HepG2 (cell line): ENCODE measurements around the gene THRAP3. TPM values are rescaled to one million over a fixed set of nuclear protein-coding genes. Genes with fewer than 3 reads are reported as not detected.

Source experiments
- BCL3 ChIP-seq: sonication (generic); formaldehyde crosslinking; IDR thresholded peaks from 2 replicates; pipeline ENCODE4 v1.5.1; 2020; ENCODE audit warnings: mild to moderate bottlenecking, missing genetic modification reagents, moderate library complexity
- HCFC1 ChIP-seq: fragments of 150-350 bp; IDR thresholded peaks from 2 replicates; pipeline ENCODE4 v1.6.1; 2014; ENCODE audit warnings: low read depth, low read length
- HIC2 ChIP-seq: sonication (generic); formaldehyde crosslinking; IDR thresholded peaks from 2 replicates; pipeline ENCODE4 v1.9.0; 2022; ENCODE audit warnings: low read depth, missing genetic modification reagents
- KDM3A ChIP-seq: IDR thresholded peaks from 2 replicates; pipeline ENCODE4 v1.6.1; 2018; ENCODE audit warnings: low read depth, missing compliant biosample characterization
- MTA3 ChIP-seq: sonication (generic); formaldehyde crosslinking; IDR thresholded peaks from 2 replicates; pipeline ENCODE4 v1.4.0; 2020; ENCODE audit warnings: missing genetic modification reagents
- ZFP91 ChIP-seq: sonication (generic); formaldehyde crosslinking; IDR thresholded peaks from 2 replicates; pipeline ENCODE4 v1.9.0; 2022; ENCODE audit warnings: missing genetic modification reagents, mild to moderate bottlenecking, borderline replicate concordance
- ZMAT3 ChIP-seq: sonication (generic); formaldehyde crosslinking; conservative IDR thresholded peaks from 2 replicates; pipeline ENCODE4 v1.7.0; 2021; ENCODE audit warnings: missing genetic modification reagents
- ZNF318 ChIP-seq: sonication (generic); formaldehyde crosslinking; IDR thresholded peaks from 2 replicates; pipeline ENCODE4 v1.4.0; 2020; ENCODE audit warnings: mild to moderate bottlenecking, missing genetic modification reagents
- ZNF337 ChIP-seq: sonication (generic); formaldehyde crosslinking; IDR thresholded peaks from 2 replicates; pipeline ENCODE4 v1.5.1; 2020; ENCODE audit warnings: missing genetic modification reagents, low read depth, mild to moderate bottlenecking, borderline replicate concordance
- ZSCAN9 ChIP-seq: IDR thresholded peaks from 2 replicates; pipeline ENCODE4 v1.6.1; 2016; ENCODE audit warnings: borderline replicate concordance
- polyA plus RNA-seq, 8 experiments: library from polyadenylated mRNA; depleted of rRNA in 3 of 8; stranded (reverse) in 7 of 8; unstranded in 1 of 8; fragments of >200 nt; fragmentation: Illumina TruSeq in 4 of 8; extraction: Trizol in 4 of 8; gene quantifications; 2 replicates each; pipeline versions ENCODE4 v1.2.1 to v1.2.3, GENCODE V29; 2011 to 2016; ENCODE audit warnings: low read depth in 4 of 8, missing spikeins in 1 of 8, mixed read lengths in 1 of 8; ENCODE audit not compliant: insufficient read depth in 1 of 8
- total RNA-seq, 5 experiments: library from RNA; depleted of rRNA; stranded (reverse); fragments of >200 nt; fragmentation: Illumina TruSeq; extraction: Trizol; gene quantifications; 2 replicates each; pipeline ENCODE4 v1.2.3, GENCODE V29; 2016; ENCODE audit warnings: low read depth in 1 of 5
- TF ChIP-seq, protein P1 (sequence below): sonication (generic); formaldehyde crosslinking; conservative IDR thresholded peaks from 2 replicates; pipeline ENCODE4 v1.4.0; 2020; ENCODE audit warnings: missing genetic modification reagents

The THRAP3 gene
- total and polyA plus RNA-seq, 2 of the 13 experiments (the other 11 are each of a cell fraction or from before 2014, with no cell fraction given): 45.0 to 92.6 TPM

GRCh38 chr1:36306210-36306901 lies 82.1 kb downstream of the THRAP3 start, which contains the start of gene SH3D21 (continued):
- TF ChIP-seq ZNF337 (CRISPR knock-in tag): 0 out of 2 replicates have a peak, but pooled peaks have one; percentile 22
- TF ChIP-seq, protein P1, sequence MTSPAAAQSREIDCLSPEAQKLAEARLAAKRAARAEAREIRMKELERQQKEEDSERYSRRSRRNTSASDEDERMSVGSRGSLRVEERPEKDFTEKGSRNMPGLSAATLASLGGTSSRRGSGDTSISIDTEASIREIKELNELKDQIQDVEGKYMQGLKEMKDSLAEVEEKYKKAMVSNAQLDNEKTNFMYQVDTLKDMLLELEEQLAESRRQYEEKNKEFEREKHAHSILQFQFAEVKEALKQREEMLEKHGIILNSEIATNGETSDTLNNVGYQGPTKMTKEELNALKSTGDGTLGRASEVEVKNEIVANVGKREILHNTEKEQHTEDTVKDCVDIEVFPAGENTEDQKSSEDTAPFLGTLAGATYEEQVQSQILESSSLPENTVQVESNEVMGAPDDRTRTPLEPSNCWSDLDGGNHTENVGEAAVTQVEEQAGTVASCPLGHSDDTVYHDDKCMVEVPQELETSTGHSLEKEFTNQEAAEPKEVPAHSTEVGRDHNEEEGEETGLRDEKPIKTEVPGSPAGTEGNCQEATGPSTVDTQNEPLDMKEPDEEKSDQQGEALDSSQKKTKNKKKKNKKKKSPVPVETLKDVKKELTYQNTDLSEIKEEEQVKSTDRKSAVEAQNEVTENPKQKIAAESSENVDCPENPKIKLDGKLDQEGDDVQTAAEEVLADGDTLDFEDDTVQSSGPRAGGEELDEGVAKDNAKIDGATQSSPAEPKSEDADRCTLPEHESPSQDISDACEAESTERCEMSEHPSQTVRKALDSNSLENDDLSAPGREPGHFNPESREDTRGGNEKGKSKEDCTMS (CRISPR knock-in tag): no peak
- peak; percentile 55; the same call in 1 of the 2 replicates for TF ChIP-seq ZFP91 (CRISPR knock-in tag)
- no peak for TF ChIP-seq MTA3 (CRISPR knock-in tag)
- no peak for TF ChIP-seq KDM3A (CRISPR knock-in tag)
- no peak for TF ChIP-seq HCFC1
- no peak for TF ChIP-seq ZSCAN9 (CRISPR knock-in tag)
- TF ChIP-seq HIC2: peak; percentile 52; the same call in 1 of the 2 replicates
- peak; percentile 57 for TF ChIP-seq ZMAT3 (CRISPR knock-in tag)
- TF ChIP-seq BCL3 (CRISPR knock-in tag): peak; percentile 51; the same call in 1 of the 2 replicates
- TF ChIP-seq ZNF318 (CRISPR knock-in tag): no peak
